Measurements from ENCODE around the gene AIFM3. TPM values are rescaled to one million over a fixed set of nuclear protein-coding genes. Genes with fewer than 3 reads are reported as not detected.
"Not testable (repeated sequence)": the region's sequence is repeated elsewhere in the genome, so short reads cannot be mapped to it uniquely, and the experiment has no call there.

Gene AIFM3
- total RNA-seq, 1 donor from 2014 or later = 2.4 TPM

DNA sequence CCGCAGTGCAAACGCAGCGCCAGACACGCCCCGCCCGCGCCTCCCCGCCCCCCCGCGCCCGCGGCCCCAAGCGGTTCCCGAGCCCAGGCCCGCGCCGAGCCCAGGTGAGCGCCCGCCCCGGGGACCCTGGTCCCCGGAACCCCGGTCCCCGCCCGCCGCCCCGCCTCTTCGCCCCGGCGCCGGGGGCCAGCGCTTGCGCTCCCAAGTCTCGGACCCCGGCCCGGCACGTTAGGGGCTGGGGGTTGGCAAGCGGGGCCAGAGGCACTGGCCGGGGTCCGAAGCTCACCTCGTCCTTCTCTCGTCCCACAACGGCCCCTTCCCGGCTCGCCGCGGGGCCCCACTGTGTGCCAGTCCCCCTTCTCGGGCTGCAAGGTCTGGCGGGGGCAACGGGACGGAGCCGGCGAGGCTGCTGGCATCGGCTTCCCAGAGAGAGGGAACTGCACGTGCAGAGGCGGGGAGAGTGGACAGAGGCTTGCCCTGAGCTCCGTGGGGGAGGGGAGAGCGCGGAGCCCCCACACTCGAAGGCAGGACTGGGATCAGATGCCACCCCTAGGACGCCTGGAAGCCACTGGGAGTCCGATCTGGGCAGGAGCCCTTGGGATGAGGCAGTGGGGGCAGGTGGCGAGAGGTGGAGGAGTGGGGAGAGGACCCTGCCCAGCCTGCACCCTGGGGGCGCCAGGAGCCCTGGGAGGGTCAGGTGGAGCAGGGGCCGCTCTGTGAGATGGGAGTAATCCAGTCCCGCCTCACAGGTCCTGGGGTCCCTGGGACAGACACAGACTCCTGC is 1.8 kb upstream of the AIFM3 start:
- DNase-seq (ENCODE audit: low read depth) = no peak
- no peak for TF ChIP-seq CTCF (IDR thresholded peaks at IDR 0.05; ENCODE audit: insufficient read depth, low read length, severe bottlenecking)
- no peak for FAIRE-seq
- Histone ChIP-seq H3K36me3 (ENCODE audit: control insufficient read depth, insufficient read depth, low read length) (peaks cover 1% of the 10 kb centered on the region), H3K27me3 (ENCODE audit: control insufficient read depth, insufficient read depth, low read length) (no peaks in the 10 kb centered on the region), H3K4me3 (ENCODE audit: low read depth, low read length) (no peak overlapping the region)

DNA sequence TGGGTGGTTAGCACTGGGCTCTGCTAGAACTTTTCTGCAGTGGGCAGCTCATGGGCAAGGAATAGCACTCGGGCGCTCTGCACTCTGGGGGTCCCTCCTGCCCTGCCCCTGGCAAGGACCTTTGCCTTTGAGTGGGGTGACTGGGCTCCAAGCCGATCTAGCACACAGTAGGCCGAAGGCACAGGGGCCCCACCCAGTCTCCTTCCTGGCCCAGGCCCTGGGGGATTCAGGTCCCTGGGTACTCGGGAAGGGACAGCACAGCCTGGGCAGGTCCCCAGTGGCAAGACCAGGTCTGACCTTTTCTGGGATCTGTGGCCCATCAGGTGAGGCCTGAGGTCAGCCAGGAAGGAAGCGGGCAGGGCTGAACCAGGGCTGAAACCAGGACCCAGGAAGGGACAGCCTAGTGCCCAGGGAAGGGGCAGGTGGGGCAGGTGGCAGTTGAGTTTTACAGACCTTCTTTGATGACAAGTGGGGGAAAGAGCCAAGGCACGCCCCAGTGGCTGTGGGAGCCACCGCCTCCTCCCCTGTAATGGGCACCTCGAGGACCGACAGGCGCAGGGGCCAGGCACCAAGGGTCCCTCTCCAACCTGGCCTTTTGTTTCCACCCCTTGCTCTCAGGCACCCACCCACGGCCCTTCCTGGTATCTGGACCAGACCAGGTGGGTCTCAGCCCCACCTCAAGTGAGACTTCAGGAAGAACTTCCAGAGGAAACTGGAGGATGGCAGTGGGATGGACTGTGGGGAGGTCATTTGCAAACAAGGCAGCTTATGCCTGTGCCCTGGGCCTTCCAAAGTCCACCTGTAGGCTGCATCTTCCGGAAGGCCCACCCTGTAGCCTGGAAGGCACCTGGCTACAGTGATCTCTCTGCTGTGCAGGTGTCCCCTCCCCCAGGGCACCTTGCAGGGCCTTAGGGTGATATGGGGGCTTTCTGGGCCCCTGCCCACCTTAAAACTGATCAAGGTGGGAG is 883 bp upstream of the AIFM3 start:
- Histone ChIP-seq H3K36me3 (ENCODE audit: control insufficient read depth, insufficient read depth, low read length) (peaks cover 1% of the 10 kb centered on the region), H3K4me3 (ENCODE audit: low read depth, low read length) (no peak overlapping the region), H3K27me3 (ENCODE audit: control insufficient read depth, insufficient read depth, low read length) (no peaks in the 10 kb centered on the region)
- DNase-seq (ENCODE audit: low read depth) (no peak), FAIRE-seq (no peak)
- no peak for TF ChIP-seq CTCF (IDR thresholded peaks at IDR 0.05; ENCODE audit: insufficient read depth, low read length, severe bottlenecking)

GRCh38 chr22:20967697-20968211 is 699 bp downstream of the AIFM3 start:
- Histone ChIP-seq H3K27me3 (ENCODE audit: control insufficient read depth, insufficient read depth, low read length) (no peaks in the 10 kb centered on the region), H3K4me3 (ENCODE audit: low read depth, low read length) (no peak overlapping the region), H3K36me3 (ENCODE audit: control insufficient read depth, insufficient read depth, low read length) (peaks cover 1% of the 10 kb centered on the region)
- no peak for TF ChIP-seq CTCF (IDR thresholded peaks at IDR 0.05; ENCODE audit: insufficient read depth, low read length, severe bottlenecking)
- DNase-seq (ENCODE audit: low read depth) (no peak), FAIRE-seq (no peak)

DNA sequence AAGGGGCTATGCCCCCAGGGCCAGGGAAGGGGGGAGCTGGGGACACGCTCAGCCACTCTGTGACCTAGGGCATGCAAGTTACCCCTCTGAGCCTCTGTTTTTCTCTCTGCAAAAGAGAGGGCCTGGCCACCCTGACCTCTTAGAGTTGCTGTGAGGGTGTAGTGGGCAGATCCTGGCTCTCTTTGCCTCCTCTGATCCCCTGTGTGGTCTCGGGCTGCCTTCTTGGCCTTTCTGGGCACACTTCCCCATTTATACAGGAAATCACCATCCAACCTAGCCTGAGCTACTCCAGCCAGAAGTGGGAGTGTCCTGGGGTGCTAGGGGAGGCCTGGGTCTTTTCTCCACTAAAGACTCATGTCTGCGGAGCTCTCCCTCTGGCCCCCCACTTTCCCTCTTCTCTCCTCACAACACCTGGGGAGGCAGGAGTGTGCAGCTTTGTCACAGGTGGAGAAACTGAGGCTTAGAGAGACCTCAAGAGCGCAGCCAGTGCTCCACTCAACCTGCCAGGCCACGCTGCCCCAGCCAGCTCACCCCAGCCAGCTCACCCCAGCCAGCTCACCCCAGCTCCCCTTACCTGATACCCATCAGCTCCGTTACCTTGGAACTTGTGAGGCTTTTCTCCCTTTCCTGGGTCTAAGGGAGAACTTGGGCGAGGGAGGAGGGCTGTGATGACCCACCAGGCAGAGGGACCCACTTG is 1.4 kb downstream of the AIFM3 start:
- Histone ChIP-seq H3K27me3 (ENCODE audit: control insufficient read depth, insufficient read depth, low read length) (no peaks in the 10 kb centered on the region), H3K4me3 (ENCODE audit: low read depth, low read length) (no peak overlapping the region), H3K36me3 (ENCODE audit: control insufficient read depth, insufficient read depth, low read length) (peaks cover under 1% of the 10 kb centered on the region)
- TF ChIP-seq CTCF (IDR thresholded peaks at IDR 0.05; ENCODE audit: insufficient read depth, low read length, severe bottlenecking) = no peak
- no peak for DNase-seq (ENCODE audit: low read depth)
- FAIRE-seq = no peak

GRCh38 chr22:20970939-20971657 is 4.0 kb downstream of the AIFM3 start:
- FAIRE-seq = no peak
- no peaks in the 10 kb centered on the region for H3K27me3 ChIP-seq (ENCODE audit: control insufficient read depth, insufficient read depth, low read length)
- no peak for DNase-seq (ENCODE audit: low read depth)
- H3K36me3 ChIP-seq (ENCODE audit: control insufficient read depth, insufficient read depth, low read length) = no peaks in the 10 kb centered on the region
- H3K4me3 ChIP-seq (ENCODE audit: low read depth, low read length) = no peak overlapping the region
- no peak for TF ChIP-seq CTCF (IDR thresholded peaks at IDR 0.05; ENCODE audit: insufficient read depth, low read length, severe bottlenecking)

GRCh38 chr22:20972014-20972694 is 5.1 kb downstream of the AIFM3 start:
- FAIRE-seq; DNase-seq (ENCODE audit: low read depth): not testable (repeated sequence)

More at GRCh38 chr22:20972014-20972694, 5.1 kb downstream of the AIFM3 start:
- H3K27me3 ChIP-seq (ENCODE audit: control insufficient read depth, insufficient read depth, low read length); H3K36me3 ChIP-seq (ENCODE audit: control insufficient read depth, insufficient read depth, low read length); H3K4me3 ChIP-seq (ENCODE audit: low read depth, low read length): not testable (repeated sequence)
